ENCODE results near the gene CDH23. TPM values are rescaled to one million over a fixed set of nuclear protein-coding genes. Genes with fewer than 3 reads are reported as not detected.

Gene CDH23
- polyA plus RNA-seq, 1 experiment = 0.01 TPM

GRCh38 chr10:71561003-71561574, 164.4 kb downstream of the CDH23 start:
- Histone ChIP-seq H3K4me3 (ENCODE audit: low read depth, low read length) (no peak overlapping the region), H3K9me3 (ENCODE audit: control insufficient read depth, insufficient read depth, low read length) (no peaks in the 10 kb centered on the region), H3K27ac (ENCODE audit: low read depth, low read length) (no peak overlapping the region), H3K27me3 (ENCODE audit: control insufficient read depth, insufficient read depth, low read length) (peaks cover 19% of the 10 kb centered on the region)
- ChIA-PET CTCF (no interaction called here), POLR2A (no interaction called here)
- no peak for DNase-seq (ENCODE audit: low read depth, low spot score)
- no peak for TF ChIP-seq CTCF (IDR thresholded peaks at IDR 0.05; ENCODE audit: low read depth, low read length)

DNA sequence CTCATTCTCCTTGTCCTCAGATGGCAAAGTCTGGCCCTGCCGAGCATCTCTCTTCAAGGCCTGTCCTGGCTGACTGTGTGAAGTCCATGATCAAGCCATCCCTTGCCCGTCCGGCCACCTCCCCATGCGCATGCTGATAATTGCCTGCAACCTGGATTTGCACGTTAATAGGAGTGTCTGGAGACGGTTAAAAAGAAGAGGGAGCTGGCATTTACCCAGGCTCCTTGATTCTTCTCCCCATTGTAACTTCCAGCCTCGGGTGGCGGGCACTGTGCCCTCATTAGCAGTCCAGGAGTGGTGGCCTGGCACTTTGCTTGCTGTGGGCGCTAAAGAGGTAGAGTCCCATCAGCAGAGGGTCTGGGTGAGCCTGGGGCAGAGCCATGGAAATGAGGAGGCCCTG, 165.5 kb downstream of the CDH23 start:
- no peak overlapping the region for H3K27ac ChIP-seq (ENCODE audit: low read depth, low read length)
- no peak overlapping the region for H3K4me3 ChIP-seq (ENCODE audit: low read depth, low read length)
- DNase-seq (ENCODE audit: low read depth, low spot score) = no peak
- no peaks in the 10 kb centered on the region for H3K9me3 ChIP-seq (ENCODE audit: control insufficient read depth, insufficient read depth, low read length)
- no peak for TF ChIP-seq CTCF (IDR thresholded peaks at IDR 0.05; ENCODE audit: low read depth, low read length)
- POLR2A ChIA-PET = no interaction called here
- CTCF ChIA-PET = no interaction called here
- peaks cover 22% of the 10 kb centered on the region for H3K27me3 ChIP-seq (ENCODE audit: control insufficient read depth, insufficient read depth, low read length)

DNA sequence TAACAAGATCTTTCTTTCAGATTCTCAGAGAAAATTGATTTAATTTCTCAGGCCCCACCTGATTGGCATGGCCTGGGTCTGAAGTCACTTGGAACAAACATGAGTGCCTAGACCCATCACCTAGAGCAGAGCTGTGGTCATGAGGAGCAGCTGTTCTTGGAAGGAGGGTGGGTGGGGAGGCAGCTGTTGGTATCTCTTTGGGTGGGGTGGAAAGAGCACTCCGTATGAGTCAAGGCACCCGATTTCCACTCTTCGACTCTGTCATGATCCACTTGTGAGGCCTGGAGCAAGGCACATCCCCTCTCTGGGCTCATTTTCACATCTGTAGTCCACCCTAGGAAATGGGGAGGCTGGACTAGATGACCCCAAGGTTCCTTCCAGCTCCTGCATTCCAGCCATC, 166.2 kb downstream of the CDH23 start:
- Histone ChIP-seq H3K9me3 (ENCODE audit: control insufficient read depth, insufficient read depth, low read length) (no peaks in the 10 kb centered on the region), H3K27ac (ENCODE audit: low read depth, low read length) (no peak overlapping the region), H3K4me3 (ENCODE audit: low read depth, low read length) (no peak overlapping the region), H3K27me3 (ENCODE audit: control insufficient read depth, insufficient read depth, low read length) (peaks cover 22% of the 10 kb centered on the region)
- TF ChIP-seq CTCF (IDR thresholded peaks at IDR 0.05; ENCODE audit: low read depth, low read length) = no peak
- no peak for DNase-seq (ENCODE audit: low read depth, low spot score)
- POLR2A ChIA-PET = no interaction called here
- CTCF ChIA-PET = no interaction called here

- CTCF ChIA-PET = no interaction called here
Measured at GRCh38 chr10:71564194-71564820, 167.6 kb downstream of the CDH23 start.

More at GRCh38 chr10:71564194-71564820, 167.6 kb downstream of the CDH23 start:
- DNase-seq (ENCODE audit: low read depth, low spot score) = no peak
- Histone ChIP-seq H3K9me3 (ENCODE audit: control insufficient read depth, insufficient read depth, low read length) (no peaks in the 10 kb centered on the region), H3K4me3 (ENCODE audit: low read depth, low read length) (no peak overlapping the region), H3K27me3 (ENCODE audit: control insufficient read depth, insufficient read depth, low read length) (peaks cover 13% of the 10 kb centered on the region), H3K27ac (ENCODE audit: low read depth, low read length) (no peak overlapping the region)
- no peak for TF ChIP-seq CTCF (IDR thresholded peaks at IDR 0.05; ENCODE audit: low read depth, low read length)
- POLR2A ChIA-PET = no interaction called here
